ENCODE measurements around the gene CHST13.

Gene CHST13

DNA sequence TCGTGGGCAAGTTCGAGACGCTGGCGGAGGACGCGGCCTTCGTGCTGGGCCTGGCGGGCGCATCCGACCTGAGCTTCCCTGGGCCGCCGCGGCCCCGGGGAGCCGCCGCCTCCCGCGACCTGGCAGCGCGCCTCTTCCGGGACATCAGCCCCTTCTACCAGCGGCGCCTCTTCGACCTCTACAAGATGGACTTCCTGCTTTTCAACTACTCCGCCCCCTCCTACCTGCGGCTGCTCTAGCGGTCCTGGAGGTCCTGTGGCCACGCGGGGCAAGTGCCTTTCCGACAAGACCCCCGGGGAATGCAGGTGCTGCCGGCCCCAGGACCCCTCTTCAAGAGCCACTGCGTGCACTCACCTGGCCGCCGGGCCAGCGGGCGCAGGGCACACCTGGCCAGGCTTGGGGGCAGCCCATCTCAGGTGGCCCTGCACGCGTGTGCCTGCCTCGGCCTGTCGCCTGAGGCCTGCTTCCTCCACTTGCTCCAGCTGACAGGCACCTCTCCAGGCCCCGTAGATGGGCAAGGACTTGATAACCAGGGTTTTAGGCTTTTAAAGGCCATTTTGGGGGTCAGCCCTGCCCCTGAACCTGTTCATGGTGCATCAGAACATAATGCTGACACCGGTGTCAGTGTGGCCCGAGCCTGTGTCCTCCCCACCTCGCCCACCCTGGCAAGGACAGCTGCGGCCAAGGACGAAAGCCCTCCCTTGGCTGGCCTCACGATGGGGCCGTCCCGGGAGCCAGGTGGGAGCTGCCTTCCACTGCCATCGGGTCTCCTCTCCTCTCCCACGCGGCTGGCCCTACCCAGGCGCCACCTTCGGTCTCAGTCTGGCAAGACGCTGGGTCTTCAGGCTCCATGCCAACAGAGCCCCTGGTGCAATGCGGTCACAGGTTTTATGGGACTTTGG lies 18.6 kb downstream of the CHST13 start:
- DNase-seq (ENCODE audit: low read depth) = no peak

DNA sequence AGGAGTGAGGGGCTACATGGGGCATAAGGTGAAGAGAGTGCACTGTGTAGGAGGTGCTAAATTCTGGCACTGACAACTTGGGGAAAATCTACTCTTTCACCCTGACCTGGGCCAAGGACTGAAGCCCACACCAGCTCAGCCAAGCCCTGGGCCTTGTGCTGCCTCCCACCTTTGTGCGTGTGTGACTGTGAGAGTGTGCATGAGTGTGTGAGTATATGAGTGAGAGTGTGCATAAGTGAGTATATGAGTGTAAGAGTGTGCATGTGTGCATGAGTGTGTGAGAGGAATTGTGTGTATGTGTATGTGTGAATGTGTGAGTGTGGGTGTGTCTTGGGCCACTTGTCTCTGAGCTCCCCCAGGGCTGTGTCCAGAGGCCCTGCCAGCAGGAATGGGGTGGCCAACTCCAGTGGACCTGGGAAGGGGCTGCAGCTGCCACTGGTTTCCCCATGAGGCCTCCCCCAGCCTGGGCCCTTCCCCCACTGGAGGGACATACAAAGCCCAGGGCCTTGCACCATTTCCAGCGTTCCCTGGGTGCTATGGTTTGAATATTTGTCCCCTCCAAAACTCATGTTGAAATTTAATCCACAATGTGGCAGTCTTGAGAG lies 19.6 kb downstream of the CHST13 start:
- no peak for DNase-seq (ENCODE audit: low read depth)

DNA sequence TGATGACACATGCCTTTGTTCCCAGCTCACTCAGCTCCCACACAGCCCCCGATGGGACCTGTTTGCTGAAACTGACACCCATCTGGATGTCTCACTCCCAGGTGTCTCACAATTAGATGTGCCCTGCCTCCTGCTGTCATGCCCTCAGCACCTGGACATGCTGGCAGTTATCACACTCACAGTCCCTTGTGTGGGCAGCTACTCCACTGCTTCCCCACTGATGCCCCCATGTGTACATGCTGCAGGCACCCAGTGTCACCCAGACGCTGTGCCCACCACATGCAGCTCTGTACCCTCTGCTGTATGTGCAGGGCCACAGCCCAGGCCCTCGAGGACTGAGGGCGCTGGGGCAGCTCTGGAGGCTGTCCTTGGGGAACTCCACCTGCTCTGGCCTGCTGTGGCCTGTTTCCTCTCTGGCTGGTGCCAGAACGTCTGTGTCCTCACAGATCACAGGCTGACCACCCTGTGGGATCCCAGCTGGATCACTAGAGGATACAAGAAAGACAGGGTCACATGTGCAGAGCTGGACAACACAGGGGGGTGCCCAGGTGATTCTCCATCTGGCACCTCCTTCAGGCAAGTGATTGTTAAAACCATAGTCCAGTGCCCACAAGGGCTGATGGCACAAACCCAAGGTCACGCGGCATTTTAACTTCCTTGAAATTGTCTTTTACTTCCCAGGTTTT lies 20.8 kb downstream of the CHST13 start:
- DNase-seq (ENCODE audit: low read depth) = no peak

GRCh38 chr3:126545544-126545943 lies 21.6 kb downstream of the CHST13 start:
- DNase-seq (ENCODE audit: low read depth) = no peak

- no peak for DNase-seq (ENCODE audit: low read depth)
These were observed 22.1 kb downstream of the CHST13 start for GRCh38 chr3:126546013-126546412.

- no peak for DNase-seq (ENCODE audit: low read depth)
These were observed 22.7 kb downstream of the CHST13 start for GRCh38 chr3:126546549-126547239.

DNA sequence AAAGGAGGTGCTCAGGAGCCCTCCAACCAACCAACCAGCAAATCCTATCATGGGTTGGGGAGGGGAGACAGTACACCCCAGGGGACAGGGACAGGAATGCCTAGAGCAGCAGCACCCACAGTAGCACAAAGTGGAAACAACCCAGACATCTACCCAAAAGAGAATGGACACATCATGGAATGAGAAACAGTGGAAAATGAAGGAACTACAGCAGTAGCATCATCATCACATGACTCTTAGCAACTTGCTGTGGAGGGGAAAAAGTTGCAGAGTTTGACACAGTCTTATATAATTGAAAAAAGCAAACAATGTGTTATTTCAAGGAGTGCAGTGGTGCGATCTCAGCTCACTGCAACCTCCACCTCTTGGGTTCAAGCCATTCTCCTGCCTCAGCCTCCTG lies 23.8 kb downstream of the CHST13 start:
- no peak for DNase-seq (ENCODE audit: low read depth)

GRCh38 chr3:126548556-126549466 lies 24.9 kb downstream of the CHST13 start:
- DNase-seq (ENCODE audit: low read depth) = no peak

DNA sequence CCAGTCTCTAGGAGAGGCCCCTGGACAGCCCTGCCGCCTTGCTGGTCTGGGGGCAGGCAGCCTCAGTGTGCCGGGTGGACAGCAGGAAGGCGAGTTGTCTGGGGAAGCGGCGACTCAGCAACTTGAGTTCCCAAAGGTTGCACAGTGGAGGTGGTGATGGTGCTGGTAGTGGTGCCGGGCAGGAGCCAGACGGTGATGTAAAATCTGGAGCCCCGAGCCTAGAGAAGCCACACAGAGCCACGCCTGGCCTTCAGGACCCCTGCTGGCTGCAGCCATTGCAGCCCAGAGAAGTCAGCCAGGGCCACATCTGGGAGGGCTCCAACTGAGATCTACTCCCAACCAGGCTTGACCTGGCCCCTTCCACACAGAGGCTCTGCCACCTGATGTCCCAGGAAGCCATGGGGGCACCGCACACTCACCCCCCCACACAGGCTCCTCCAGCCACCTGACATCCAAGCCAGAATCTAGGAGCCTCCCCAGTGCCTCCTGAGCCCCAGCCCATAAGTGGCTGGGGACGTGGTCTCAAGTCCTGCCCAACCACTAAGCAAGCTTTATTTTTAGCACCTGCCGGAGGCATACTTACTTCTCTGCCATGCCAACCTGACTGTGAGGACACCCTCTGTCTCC lies 26.0 kb downstream of the CHST13 start:
- no peak for DNase-seq (ENCODE audit: low read depth)

DNA sequence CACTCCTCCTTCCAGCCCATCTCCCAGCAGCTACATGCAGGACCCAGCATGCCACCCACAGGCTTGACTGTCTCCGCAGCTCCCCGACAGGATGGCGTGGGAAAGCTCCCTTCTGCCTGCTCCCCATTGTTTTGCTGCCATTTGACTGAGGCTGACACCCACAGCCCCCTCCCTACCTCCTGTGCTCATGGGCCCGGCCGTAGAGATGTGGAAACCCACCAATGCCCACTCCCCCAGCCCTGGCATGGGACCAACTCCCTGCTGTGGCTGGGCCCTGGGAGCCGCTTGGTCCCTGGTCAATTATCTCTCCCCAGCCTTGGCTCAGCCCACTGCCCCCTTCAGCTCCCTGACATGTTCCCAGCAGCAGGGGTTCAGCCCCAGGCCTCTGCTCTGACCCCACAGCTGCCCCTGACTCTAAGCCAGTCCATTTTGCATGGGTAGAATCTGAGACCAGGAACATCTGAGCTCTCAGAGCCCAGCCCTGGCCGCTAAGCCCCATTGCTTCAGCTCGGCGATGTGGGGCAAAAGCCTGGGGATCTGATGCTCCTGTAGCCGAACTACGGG lies 26.6 kb downstream of the CHST13 start:
- no peak for DNase-seq (ENCODE audit: low read depth)

DNA sequence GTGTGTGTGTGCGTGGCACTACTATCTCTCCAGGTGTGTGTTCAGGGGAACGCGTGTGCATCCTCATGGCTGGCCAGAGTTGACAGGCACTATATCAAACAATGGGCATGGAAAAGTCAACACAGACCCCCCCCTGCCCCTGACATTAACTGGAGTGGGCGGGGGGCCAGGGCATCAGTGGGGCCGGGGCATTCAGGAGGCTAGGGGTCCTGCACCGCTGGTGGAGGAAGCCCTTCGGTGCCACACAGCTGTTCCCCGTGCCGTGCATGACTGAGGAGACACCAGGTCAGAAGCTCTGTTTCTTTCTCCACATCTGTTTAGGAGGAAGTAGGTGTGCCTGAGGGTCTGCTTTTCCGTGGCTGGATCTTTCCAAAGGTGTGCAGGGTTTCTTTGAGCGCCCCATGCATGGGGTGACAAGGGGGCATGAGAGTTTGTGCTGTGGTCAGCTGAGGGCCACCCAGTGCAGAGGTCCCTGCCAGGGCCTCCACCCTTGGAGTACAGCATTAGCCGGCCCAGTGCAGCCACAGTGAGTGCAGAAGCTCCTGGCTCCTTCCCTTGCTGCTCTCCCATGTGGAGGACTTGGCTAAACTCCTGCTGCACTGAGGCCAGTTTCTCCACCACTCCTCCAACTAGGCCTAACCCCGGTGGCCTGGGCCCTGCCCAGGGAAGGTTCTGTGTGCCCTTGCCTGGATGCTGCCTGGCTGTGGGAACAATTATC lies 27.3 kb downstream of the CHST13 start:
- DNase-seq (ENCODE audit: low read depth) = no peak

DNA sequence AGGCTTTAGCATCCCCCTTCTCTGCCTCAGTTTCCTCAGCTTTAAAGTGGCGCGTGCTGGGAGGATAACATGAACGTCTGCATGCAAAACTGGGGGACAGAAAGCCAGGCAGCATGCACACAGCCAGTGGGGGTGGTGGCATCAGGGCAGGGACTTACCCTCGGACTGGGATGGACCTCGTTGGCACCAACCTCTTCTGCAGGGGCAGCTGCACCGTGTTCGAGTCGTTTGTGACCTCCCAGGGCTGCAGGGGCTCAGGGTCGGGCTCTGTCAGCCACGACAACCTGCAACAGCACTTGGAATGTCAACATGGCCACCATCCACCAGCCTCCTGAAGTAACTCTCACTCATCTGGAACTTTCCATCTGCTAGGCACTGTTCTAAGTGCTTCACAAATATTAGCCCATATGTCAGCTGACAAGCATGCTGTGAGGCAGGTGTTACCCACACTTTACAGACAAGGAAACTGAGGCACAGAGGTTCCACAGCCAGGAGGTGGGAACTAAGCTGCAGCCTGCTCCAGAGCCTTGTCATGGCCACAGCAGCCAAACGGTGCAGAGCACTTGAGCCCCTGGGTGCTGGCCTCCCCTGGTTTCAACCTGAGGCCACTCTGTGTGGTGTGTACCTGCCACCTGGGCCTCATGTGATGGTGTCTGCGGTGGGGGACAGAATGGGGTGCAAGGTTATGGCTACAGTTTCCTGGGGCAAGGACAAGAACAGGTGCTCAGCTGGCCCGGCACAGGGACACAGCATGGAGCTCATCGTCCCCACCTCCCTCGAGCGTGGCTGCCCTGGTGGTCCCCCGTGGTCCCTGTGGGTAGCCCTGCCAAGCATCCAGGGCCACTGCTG lies 28.1 kb downstream of the CHST13 start:
- DNase-seq (ENCODE audit: low read depth) = no peak

DNA sequence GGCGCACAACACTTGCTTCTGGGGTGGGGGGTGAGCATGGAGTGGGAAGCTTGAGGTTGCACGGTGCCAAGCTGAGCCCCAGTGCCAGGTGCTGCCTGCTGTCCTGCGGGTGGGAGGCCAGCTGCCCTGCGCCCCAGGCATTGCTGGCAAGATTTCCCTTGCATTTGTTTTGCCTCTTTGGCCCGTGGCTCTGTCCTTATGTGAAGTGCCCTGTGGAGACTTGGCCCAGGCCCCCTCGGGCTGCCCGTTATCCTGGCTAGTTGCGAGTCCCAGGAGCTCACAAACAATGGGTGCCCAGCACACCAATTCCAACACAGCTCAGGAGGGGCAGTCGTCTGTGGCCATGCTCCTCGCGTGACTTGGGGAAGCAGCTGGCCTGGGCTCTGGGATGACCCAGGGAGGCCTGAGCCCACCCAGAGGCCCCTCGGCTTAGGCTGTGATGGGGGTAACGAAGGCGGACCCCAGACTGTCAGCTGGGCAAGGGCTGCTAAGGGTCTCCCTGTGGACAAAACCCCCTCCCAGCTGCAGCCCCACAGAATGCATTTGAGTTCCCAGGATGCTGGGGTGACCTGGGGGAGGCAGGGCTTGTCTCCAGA lies 28.8 kb downstream of the CHST13 start:
- DNase-seq (ENCODE audit: low read depth) = no peak

- no peak for DNase-seq (ENCODE audit: low read depth)
These were observed 29.5 kb downstream of the CHST13 start for GRCh38 chr3:126553284-126554084.

GRCh38 chr3:126554560-126555525 lies 30.9 kb downstream of the CHST13 start:
- no peak for DNase-seq (ENCODE audit: low read depth)

Data from non-pigmented ciliary epithelial cell (primary cell).